NCI-H146 treated with DMSO at 0.1 percent for 48 hours (cell line): ENCODE measurements around the gene AOPEP.
A peak's percentile ranks its signal among the peaks of the same experiment; 100 is the strongest.
"Not testable (repeated sequence)": the region's sequence is repeated elsewhere in the genome, so short reads cannot be mapped to it uniquely, and the experiment has no call there.

Experiments used
- DNase-seq: peaks from one replicate; lab custom pipeline; 2025; ENCODE audit not compliant: unreplicated experiment; lab: John Stamatoyannopoulos, UW

AOPEP gene

GRCh38 chr9:94811074-94811473 lies 84.6 kb downstream of the AOPEP start:
- DNase-seq: no peak

GRCh38 chr9:94812343-94812742 lies 85.8 kb downstream of the AOPEP start:
- no peak for DNase-seq

GRCh38 chr9:94813379-94813778 lies 86.9 kb downstream of the AOPEP start:
- DNase-seq: peak; percentile 14

GRCh38 chr9:94817291-94818177 lies 91.0 kb downstream of the AOPEP start:
- no peak for DNase-seq

- no peak for DNase-seq
Observed at GRCh38 chr9:94818178-94818541, 91.7 kb downstream of the AOPEP start.

- DNase-seq: no peak
Observed at GRCh38 chr9:94819161-94819687, 92.7 kb downstream of the AOPEP start.

- DNase-seq: no peak
Observed at GRCh38 chr9:94821098-94821887, 94.8 kb downstream of the AOPEP start.

GRCh38 chr9:94822273-94822672 lies 95.8 kb downstream of the AOPEP start:
- DNase-seq: no peak

- DNase-seq: no peak
Observed at GRCh38 chr9:94823710-94824109, 97.2 kb downstream of the AOPEP start.

- no peak for DNase-seq
Observed at GRCh38 chr9:94824411-94824810, 97.9 kb downstream of the AOPEP start.

- no peak for DNase-seq
Observed at GRCh38 chr9:94824913-94825610, 98.6 kb downstream of the AOPEP start.

GRCh38 chr9:94825611-94825958 lies 99.1 kb downstream of the AOPEP start:
- no peak for DNase-seq

- DNase-seq: no peak
Observed at GRCh38 chr9:94826044-94826443, 99.5 kb downstream of the AOPEP start.

GRCh38 chr9:94826644-94827410 lies 100.3 kb downstream of the AOPEP start:
- DNase-seq: peak; percentile 57

- peak; percentile 8 for DNase-seq
Observed at GRCh38 chr9:94827584-94828304, 101.2 kb downstream of the AOPEP start.

GRCh38 chr9:94829380-94830070 lies 103.0 kb downstream of the AOPEP start:
- DNase-seq: no peak

GRCh38 chr9:94830071-94830604 lies 103.6 kb downstream of the AOPEP start:
- DNase-seq: not testable (repeated sequence)

- DNase-seq: no peak
Observed at GRCh38 chr9:94833802-94834201, 107.3 kb downstream of the AOPEP start.

GRCh38 chr9:94837404-94837803 lies 110.9 kb downstream of the AOPEP start:
- no peak for DNase-seq
